HG03558 (cell line): ENCODE measurements around the gene TMPRSS15.

Experiments
- ATAC-seq: cut with Tn5 transposase; IDR thresholded peaks from one replicate; pipeline ENCODE4 v1.9.1; 2021; ENCODE audit warnings: moderate number of reproducible peaks; ENCODE audit not compliant: unreplicated experiment; ENCODE audit errors: extremely low read depth

The TMPRSS15 gene

GRCh38 chr21:18354947-18355346 lies 48.6 kb downstream of the TMPRSS15 start:
- ATAC-seq = no peak

GRCh38 chr21:18350216-18350615 lies 53.4 kb downstream of the TMPRSS15 start:
- ATAC-seq = no peak

DNA sequence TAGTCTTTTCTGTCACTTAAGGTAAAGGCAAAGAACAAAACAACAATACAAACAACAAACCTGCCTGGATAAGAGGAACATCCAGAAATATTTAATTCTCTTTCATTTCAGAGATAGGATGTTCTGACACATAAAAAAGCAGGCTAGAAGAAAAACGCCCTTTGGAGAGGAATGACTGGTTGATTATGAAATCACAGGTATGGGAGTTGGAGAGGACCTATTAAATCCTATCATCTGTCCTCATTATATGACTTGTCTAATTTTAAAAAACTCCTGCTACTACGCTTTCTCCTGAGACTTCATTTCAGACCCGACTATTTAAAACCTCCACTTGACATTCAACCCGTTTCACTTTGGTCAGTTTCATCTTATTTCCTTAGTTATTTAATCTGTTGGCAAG lies 54.1 kb downstream of the TMPRSS15 start:
- ATAC-seq = no peak

GRCh38 chr21:18340387-18340942 lies 63.1 kb downstream of the TMPRSS15 start:
- no peak for ATAC-seq

- ATAC-seq = no peak
Observed at GRCh38 chr21:18335651-18336236, 67.8 kb downstream of the TMPRSS15 start.

- ATAC-seq = no peak
Observed at GRCh38 chr21:18334066-18334465, 69.5 kb downstream of the TMPRSS15 start.

GRCh38 chr21:18318156-18318555 lies 85.4 kb downstream of the TMPRSS15 start:
- ATAC-seq = no peak

GRCh38 chr21:18298228-18298627 lies 105.4 kb downstream of the TMPRSS15 start:
- no peak for ATAC-seq

DNA sequence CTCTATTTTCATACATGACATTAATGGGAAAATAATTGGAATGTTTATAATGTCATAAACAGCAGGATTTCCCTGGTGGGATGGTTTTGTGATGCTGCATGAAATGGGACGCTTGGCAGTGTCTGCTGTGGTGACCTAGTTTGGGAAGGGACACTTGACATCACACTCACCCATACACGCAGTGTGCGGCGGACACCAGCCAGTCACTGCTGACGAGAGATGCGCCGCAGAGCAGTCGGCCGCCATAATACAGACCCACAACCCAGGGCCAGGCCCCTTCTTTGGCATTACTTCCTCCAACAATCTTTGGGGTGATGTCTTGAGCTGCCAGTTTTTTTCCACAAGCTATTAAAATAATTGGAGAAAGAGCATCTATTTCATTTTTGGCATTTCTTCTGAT lies 109.5 kb downstream of the TMPRSS15 start:
- ATAC-seq = no peak

GRCh38 chr21:18289876-18290275 lies 113.7 kb downstream of the TMPRSS15 start:
- no peak for ATAC-seq

- no peak for ATAC-seq
Observed at GRCh38 chr21:18285379-18285778, 118.2 kb downstream of the TMPRSS15 start.

- ATAC-seq = no peak
Observed at GRCh38 chr21:18275781-18276180, 127.8 kb downstream of the TMPRSS15 start.

GRCh38 chr21:18274370-18274769 lies 129.2 kb downstream of the TMPRSS15 start:
- no peak for ATAC-seq

DNA sequence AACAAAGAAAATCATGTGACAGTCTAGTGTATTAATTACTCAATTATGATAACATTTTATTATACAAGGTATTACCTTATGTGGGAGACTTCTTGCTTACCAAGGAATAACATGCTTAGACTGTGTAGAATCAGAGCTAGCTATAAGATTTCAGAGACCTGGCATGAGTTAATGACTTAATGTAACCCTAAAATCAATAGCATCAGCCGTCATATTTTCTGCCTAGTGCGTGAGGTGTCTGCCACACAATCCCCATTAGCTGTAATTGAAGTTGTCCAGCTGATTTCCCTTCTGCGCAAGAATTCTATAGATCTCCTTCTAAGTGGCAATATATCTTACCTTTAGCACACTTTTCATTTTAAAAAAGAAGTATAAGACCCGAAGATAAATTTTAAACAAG lies 130.2 kb downstream of the TMPRSS15 start:
- no peak for ATAC-seq

- no peak for ATAC-seq
Observed at GRCh38 chr21:18269856-18270255, 133.7 kb downstream of the TMPRSS15 start.

DNA sequence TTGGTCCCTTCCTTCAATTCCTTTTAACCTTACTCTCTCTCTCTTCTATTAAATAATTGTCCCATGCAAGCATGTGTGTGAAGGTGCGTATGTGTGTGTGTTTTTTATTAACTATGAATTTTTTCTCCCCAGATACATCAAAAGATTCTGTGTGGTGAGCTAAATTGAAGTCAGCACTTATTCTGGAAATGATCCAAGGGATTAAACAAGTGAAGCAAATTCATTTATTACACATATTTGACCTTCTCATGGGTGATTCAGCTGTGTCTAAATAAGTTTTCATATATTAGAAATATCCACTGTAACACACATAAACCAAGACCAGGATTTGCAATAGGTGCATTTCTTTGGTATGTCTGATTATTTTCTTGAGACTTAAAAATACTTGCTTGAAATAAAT lies 134.7 kb downstream of the TMPRSS15 start:
- ATAC-seq = no peak

- ATAC-seq = no peak
Observed at GRCh38 chr21:18267496-18267895, 136.1 kb downstream of the TMPRSS15 start.

DNA sequence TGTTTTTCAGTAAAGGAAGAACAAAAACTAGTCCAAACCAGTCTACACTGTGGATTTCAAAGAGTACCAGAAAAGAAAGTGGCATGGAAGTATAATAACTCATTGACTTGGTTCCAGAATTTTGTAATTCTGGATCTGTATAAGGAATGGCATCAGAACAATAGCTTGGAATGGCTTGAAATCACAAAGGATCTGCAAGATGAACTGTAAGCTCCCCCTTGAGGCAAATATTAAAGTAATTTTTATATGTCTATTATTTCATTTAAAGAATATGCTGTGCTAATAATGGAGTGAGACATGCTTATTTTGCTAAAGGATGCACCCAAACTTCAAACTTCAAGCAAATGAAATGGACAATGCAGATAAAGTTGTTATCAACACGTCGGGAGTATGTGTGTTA lies 137.6 kb downstream of the TMPRSS15 start:
- ATAC-seq = no peak

GRCh38 chr21:18253799-18254198 lies 149.8 kb downstream of the TMPRSS15 start:
- ATAC-seq = no peak

DNA sequence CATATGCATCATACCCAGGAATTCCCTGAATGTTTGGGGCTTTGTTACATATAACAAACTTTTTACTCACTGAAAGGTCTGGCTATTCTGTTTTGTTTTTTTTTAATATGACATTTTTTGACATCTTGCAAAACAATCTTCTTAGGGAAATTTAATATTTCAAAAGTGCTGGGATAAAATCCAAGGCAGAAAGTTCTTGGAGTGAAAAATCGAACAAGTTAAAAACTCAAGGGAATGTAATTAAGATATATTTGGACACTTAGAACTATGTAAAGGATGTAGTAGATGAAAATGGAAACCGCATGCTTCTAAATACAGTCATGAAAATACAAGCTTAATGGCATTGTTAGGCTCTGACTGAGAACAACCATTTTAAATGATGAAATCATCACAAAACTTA lies 150.4 kb downstream of the TMPRSS15 start:
- no peak for ATAC-seq

DNA sequence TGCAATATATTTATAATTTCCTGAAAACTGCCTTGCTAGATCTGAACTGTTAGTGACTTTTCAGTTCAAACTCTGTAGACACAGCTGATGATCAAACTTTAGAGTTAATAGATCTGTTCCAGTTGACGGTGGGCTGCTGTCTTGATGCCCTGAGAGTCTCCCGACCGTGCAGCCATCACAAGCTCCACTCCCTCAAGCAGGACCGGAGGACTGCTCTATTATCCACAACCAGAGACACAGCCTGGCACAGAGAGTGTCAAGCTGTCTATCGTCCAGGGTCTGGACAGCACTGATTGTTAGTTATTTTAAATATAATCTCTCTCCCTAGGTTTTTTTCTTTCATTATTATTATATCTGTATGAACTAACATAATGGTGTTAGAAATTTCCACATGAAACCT lies 150.9 kb downstream of the TMPRSS15 start:
- ATAC-seq = no peak

DNA sequence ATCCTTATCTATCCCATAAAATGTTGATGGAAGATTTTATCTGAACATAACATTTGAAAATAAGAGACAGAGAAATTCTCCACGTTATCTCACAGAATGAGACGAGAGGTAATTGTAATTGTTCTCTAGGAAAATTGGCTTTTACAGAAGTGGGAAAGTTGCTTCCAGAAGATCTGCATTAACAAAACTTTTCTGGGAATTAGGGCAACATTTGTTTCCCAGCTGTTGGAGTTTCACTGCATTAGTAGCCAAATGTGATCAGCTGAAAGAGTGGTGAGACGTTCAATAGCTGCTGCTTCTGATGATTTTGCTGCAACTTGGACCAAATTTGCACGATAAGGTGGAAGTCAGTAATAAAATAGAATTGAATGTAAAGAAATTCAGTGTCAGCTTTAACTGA lies 151.3 kb downstream of the TMPRSS15 start:
- ATAC-seq = no peak
